GM23338 (cell line): ENCODE results near the gene PYM1. TPM values are rescaled to one million over a fixed set of nuclear protein-coding genes. Genes with fewer than 3 reads are reported as not detected.

Experiments used
- ATAC-seq: fragments of 200-7000 bp; cut with Tn5 transposase; 3 replicates; pipeline ENCODE4 v1.9.1; 2020
- DNase-seq: peaks from one replicate; pipeline ENCODE4 v3.0.0-alpha.2; 2015; ENCODE audit warnings: low spot score
- H2AFZ ChIP-seq: fragments of 200-600 bp; sonication (generic); 2 replicates; pipeline ENCODE4 v1.8.0; 2016; ENCODE audit warnings: antibody characterized with exemption, mild to moderate bottlenecking, moderate library complexity
- H3F3A ChIP-seq: fragments of 200-600 bp; sonication (generic); replicated peaks from 2 replicates; pipeline ENCODE4 v1.8.0; 2017; ENCODE audit warnings: antibody characterized with exemption, mixed run types, low read depth
- H3K27ac ChIP-seq: fragments of 200-600 bp; sonication (generic); 2 replicates; pipeline ENCODE4 v1.6.1; 2016; ENCODE audit warnings: low read depth
- H3K27me3 ChIP-seq: fragments of 200-600 bp; sonication (generic); 2 replicates; pipeline ENCODE4 v1.8.0; 2016; ENCODE audit warnings: mild to moderate bottlenecking, mixed run types, moderate library complexity; ENCODE audit not compliant: insufficient read depth
- H3K36me3 ChIP-seq: fragments of 200-600 bp; sonication (generic); 2 replicates; pipeline ENCODE4 v1.8.0; 2016; ENCODE audit warnings: mild to moderate bottlenecking; ENCODE audit not compliant: insufficient read depth
- H3K4me1 ChIP-seq: fragments of 200-600 bp; sonication (generic); 2 replicates; pipeline ENCODE4 v1.8.0; 2016; ENCODE audit warnings: mild to moderate bottlenecking, moderate library complexity; ENCODE audit not compliant: insufficient read depth
- H3K4me2 ChIP-seq: fragments of 200-600 bp; sonication (generic); 2 replicates; pipeline ENCODE4 v1.7.1; 2017; ENCODE audit warnings: mixed run types
- H3K4me3 ChIP-seq: fragments of 200-600 bp; sonication (generic); 2 replicates; pipeline ENCODE4 v1.6.1; 2016; ENCODE audit warnings: mixed run types
- H3K79me2 ChIP-seq: fragments of 200-600 bp; sonication (generic); replicated peaks from 2 replicates; pipeline ENCODE4 v1.8.0; 2017; ENCODE audit warnings: mild to moderate bottlenecking; ENCODE audit not compliant: insufficient read depth
- H3K9me2 ChIP-seq: fragments of 200-600 bp; sonication (generic); 2 replicates; pipeline ENCODE4 v1.8.0; 2017; ENCODE audit not compliant: insufficient read depth
- H4K20me1 ChIP-seq: fragments of 200-600 bp; sonication (generic); replicated peaks from 2 replicates; pipeline ENCODE4 v1.8.0; 2017; ENCODE audit warnings: mild to moderate bottlenecking; ENCODE audit not compliant: insufficient read depth
- H3K27ac Mint-ChIP-seq: 2 replicates; pipeline ENCODE4 v1.8.0; 2020; ENCODE audit warnings: inconsistent platforms, mild to moderate bottlenecking, moderate library complexity, mixed read lengths
- H3K27me3 Mint-ChIP-seq: 3 replicates; pipeline ENCODE4 v1.8.0; 2022; ENCODE audit warnings: low read depth, mild to moderate bottlenecking, moderate library complexity, mixed read lengths, inconsistent platforms; ENCODE audit not compliant: insufficient read depth, poor library complexity
- H3K36me3 Mint-ChIP-seq: 3 replicates; pipeline ENCODE4 v1.8.0; 2021; ENCODE audit warnings: low read depth, mild to moderate bottlenecking, inconsistent platforms, moderate library complexity, mixed read lengths
- H3K4me1 Mint-ChIP-seq: 3 replicates; pipeline ENCODE4 v1.8.0; 2020; ENCODE audit warnings: mild to moderate bottlenecking, inconsistent platforms, mixed read lengths
- H3K4me3 Mint-ChIP-seq: 3 replicates; pipeline ENCODE4 v1.8.0; 2021; ENCODE audit warnings: moderate library complexity, mild to moderate bottlenecking, inconsistent platforms, mixed read lengths
- H3K9me3 Mint-ChIP-seq: 3 replicates; pipeline ENCODE4 v1.8.0; 2020; ENCODE audit warnings: moderate library complexity, mild to moderate bottlenecking, inconsistent platforms, mixed read lengths
- CREB1 ChIP-seq: fragments of 250-450 bp; sonication (Bioruptor Pico); IDR thresholded peaks from 2 replicates; pipeline ENCODE4 v1.5.0; 2020; ENCODE audit warnings: low read depth, mild to moderate bottlenecking, moderate library complexity
- EZH2 ChIP-seq: fragments of 200-600 bp; sonication (generic); IDR thresholded peaks from one replicate; pipeline ENCODE4 v1.8.0; 2017; ENCODE audit warnings: antibody characterized with exemption, mild to moderate bottlenecking, low read depth; ENCODE audit not compliant: unreplicated experiment
- EZH2phosphoT487 ChIP-seq: fragments of 200-600 bp; sonication (generic); IDR thresholded peaks from one replicate; pipeline ENCODE4 v1.8.1; 2018; ENCODE audit warnings: antibody characterized with exemption; ENCODE audit not compliant: unreplicated experiment
- JUNB ChIP-seq: IDR thresholded peaks from one replicate; pipeline ENCODE4 v1.6.1; 2016; ENCODE audit warnings: antibody characterized with exemption; ENCODE audit not compliant: unreplicated experiment
- NANOG ChIP-seq: IDR thresholded peaks from 2 replicates; pipeline ENCODE4 v1.6.1; 2016; ENCODE audit warnings: antibody characterized with exemption, borderline replicate concordance
- POLR2AphosphoS5 ChIP-seq: IDR thresholded peaks from 2 replicates; pipeline ENCODE4 v1.6.1; 2016; ENCODE audit warnings: antibody characterized with exemption, low read depth
- STAT1 ChIP-seq: IDR thresholded peaks from one replicate; pipeline ENCODE4 v1.6.1; 2016; ENCODE audit warnings: antibody characterized with exemption; ENCODE audit not compliant: unreplicated experiment
- ZNF114 ChIP-seq: fragments of 250-450 bp; sonication (Bioruptor Pico); IDR thresholded peaks from 2 replicates; pipeline ENCODE4 v1.5.0; 2020; ENCODE audit warnings: mild to moderate bottlenecking, moderate library complexity
- ZNF331 ChIP-seq: fragments of 250-450 bp; sonication (Bioruptor Pico); IDR thresholded peaks from 2 replicates; pipeline ENCODE4 v1.5.0; 2020; ENCODE audit warnings: low read depth, mild to moderate bottlenecking, moderate library complexity
- polyA plus RNA-seq: library from polyadenylated mRNA; unstranded; fragments of >200 nt; fragmentation: Nextera tagmentation; extraction: Ambion mirVana; gene quantifications from 2 replicates; pipeline ENCODE4 v1.2.1, GENCODE V29; 2016
- total RNA-seq: library from RNA; depleted of rRNA; stranded (reverse); fragments of >200 nt; shearing (Covaris generic); gene quantifications from 2 replicates; pipeline ENCODE4 v1.2.3, GENCODE V29; 2014
- TF ChIP-seq, protein P1 (sequence below): IDR thresholded peaks from one replicate; pipeline ENCODE4 v1.6.1; 2018; ENCODE audit warnings: antibody characterized with exemption; ENCODE audit not compliant: unreplicated experiment
- TF ChIP-seq, protein P2 (sequence below), 2 experiments: fragments of 200-600 bp in 1 of 2; sonication (generic) in 1 of 2; conservative IDR thresholded peaks; 2 replicates each; pipeline versions ENCODE4 v1.5.1 to v1.6.1; 2016 to 2017; ENCODE audit warnings: antibody characterized with exemption in 2 of 2, low read depth in 2 of 2, mild to moderate bottlenecking in 2 of 2, moderate library complexity in 1 of 2
- TF ChIP-seq, protein P3 (sequence below): IDR thresholded peaks from 2 replicates; pipeline ENCODE4 v1.6.1; 2016; ENCODE audit warnings: antibody characterized with exemption
- TF ChIP-seq, protein P4 (sequence below): fragments of 250-450 bp; sonication (Bioruptor Pico); IDR thresholded peaks from 2 replicates; pipeline ENCODE4 v1.5.0; 2020; ENCODE audit warnings: mild to moderate bottlenecking, moderate library complexity

Gene PYM1
- total and polyA plus RNA-seq, 2 experiments from 2014 or later, result 70.2 to 150 TPM

DNA sequence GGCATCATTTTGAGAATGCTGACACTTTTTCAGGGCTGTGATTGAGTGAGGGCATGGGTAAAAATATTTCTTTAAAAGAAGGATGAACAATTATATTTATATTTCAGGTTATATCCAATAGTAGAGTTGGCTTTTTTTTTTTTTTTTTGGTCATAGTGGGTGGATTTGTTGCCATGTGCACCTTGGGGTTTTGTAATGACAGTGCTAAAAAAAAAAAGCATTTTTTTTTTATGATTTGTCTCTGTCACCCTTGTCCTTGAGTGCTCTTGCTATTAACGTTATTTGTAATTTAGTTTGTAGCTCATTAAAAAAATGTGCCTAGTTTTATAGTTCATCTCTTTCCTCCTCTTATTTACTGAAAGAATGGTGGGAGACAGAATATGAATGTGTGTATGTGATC is 44.8 kb upstream of the PYM1 start (continued):
- no peak for TF ChIP-seq ZNF331
- TF ChIP-seq NANOG, result no peak
- TF ChIP-seq JUNB, result no peak
- TF ChIP-seq EZH2phosphoT487, result no peak
- TF ChIP-seq EZH2, result no peak
- TF ChIP-seq, protein P1, sequence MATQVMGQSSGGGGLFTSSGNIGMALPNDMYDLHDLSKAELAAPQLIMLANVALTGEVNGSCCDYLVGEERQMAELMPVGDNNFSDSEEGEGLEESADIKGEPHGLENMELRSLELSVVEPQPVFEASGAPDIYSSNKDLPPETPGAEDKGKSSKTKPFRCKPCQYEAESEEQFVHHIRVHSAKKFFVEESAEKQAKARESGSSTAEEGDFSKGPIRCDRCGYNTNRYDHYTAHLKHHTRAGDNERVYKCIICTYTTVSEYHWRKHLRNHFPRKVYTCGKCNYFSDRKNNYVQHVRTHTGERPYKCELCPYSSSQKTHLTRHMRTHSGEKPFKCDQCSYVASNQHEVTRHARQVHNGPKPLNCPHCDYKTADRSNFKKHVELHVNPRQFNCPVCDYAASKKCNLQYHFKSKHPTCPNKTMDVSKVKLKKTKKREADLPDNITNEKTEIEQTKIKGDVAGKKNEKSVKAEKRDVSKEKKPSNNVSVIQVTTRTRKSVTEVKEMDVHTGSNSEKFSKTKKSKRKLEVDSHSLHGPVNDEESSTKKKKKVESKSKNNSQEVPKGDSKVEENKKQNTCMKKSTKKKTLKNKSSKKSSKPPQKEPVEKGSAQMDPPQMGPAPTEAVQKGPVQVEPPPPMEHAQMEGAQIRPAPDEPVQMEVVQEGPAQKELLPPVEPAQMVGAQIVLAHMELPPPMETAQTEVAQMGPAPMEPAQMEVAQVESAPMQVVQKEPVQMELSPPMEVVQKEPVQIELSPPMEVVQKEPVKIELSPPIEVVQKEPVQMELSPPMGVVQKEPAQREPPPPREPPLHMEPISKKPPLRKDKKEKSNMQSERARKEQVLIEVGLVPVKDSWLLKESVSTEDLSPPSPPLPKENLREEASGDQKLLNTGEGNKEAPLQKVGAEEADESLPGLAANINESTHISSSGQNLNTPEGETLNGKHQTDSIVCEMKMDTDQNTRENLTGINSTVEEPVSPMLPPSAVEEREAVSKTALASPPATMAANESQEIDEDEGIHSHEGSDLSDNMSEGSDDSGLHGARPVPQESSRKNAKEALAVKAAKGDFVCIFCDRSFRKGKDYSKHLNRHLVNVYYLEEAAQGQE, result no peak
- TF ChIP-seq ZNF114 (CRISPR knock-in tag), result no peak
- TF ChIP-seq STAT1, result no peak
- no peak for TF ChIP-seq POLR2AphosphoS5

DNA sequence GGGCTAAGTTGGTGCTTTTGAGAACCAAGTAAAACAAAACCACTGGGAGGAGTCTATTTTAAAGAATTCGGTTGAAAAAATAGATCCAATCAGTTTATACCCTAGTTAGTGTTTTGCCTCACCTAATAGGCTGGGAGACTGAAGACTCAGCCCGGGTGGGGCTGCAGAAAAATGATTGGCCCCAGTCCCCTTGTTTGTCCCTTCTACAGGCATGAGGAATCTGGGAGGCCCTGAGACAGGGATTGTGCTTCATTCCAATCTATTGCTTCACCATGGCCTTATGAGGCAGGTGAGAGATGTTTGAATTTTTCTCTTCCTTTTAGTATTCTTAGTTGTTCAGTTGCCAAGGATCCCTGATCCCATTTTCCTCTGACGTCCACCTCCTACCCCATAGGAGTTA is 44.3 kb upstream of the PYM1 start:
- Histone ChIP-seq H3K27me3 (no peaks in the 10 kb centered on the region), H2AFZ (no peak overlapping the region), H3K4me2 (peak overlapping the region; percentile 69; the same call in 1 of the 2 replicates)
- TF ChIP-seq EZH2phosphoT487 (no peak), JUNB (no peak), STAT1 (no peak), ZNF331 (no peak), ZNF114 (CRISPR knock-in tag) (no peak), CREB1 (CRISPR knock-in tag) (no peak)
- TF ChIP-seq, protein P2, sequence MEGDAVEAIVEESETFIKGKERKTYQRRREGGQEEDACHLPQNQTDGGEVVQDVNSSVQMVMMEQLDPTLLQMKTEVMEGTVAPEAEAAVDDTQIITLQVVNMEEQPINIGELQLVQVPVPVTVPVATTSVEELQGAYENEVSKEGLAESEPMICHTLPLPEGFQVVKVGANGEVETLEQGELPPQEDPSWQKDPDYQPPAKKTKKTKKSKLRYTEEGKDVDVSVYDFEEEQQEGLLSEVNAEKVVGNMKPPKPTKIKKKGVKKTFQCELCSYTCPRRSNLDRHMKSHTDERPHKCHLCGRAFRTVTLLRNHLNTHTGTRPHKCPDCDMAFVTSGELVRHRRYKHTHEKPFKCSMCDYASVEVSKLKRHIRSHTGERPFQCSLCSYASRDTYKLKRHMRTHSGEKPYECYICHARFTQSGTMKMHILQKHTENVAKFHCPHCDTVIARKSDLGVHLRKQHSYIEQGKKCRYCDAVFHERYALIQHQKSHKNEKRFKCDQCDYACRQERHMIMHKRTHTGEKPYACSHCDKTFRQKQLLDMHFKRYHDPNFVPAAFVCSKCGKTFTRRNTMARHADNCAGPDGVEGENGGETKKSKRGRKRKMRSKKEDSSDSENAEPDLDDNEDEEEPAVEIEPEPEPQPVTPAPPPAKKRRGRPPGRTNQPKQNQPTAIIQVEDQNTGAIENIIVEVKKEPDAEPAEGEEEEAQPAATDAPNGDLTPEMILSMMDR (conservative IDR thresholded peaks at IDR 0.05; ENCODE audit: low read depth in 2 of 2), result no peak
- TF ChIP-seq, protein P3, sequence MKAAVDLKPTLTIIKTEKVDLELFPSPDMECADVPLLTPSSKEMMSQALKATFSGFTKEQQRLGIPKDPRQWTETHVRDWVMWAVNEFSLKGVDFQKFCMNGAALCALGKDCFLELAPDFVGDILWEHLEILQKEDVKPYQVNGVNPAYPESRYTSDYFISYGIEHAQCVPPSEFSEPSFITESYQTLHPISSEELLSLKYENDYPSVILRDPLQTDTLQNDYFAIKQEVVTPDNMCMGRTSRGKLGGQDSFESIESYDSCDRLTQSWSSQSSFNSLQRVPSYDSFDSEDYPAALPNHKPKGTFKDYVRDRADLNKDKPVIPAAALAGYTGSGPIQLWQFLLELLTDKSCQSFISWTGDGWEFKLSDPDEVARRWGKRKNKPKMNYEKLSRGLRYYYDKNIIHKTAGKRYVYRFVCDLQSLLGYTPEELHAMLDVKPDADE, result no peak
- TF ChIP-seq, protein P4, sequence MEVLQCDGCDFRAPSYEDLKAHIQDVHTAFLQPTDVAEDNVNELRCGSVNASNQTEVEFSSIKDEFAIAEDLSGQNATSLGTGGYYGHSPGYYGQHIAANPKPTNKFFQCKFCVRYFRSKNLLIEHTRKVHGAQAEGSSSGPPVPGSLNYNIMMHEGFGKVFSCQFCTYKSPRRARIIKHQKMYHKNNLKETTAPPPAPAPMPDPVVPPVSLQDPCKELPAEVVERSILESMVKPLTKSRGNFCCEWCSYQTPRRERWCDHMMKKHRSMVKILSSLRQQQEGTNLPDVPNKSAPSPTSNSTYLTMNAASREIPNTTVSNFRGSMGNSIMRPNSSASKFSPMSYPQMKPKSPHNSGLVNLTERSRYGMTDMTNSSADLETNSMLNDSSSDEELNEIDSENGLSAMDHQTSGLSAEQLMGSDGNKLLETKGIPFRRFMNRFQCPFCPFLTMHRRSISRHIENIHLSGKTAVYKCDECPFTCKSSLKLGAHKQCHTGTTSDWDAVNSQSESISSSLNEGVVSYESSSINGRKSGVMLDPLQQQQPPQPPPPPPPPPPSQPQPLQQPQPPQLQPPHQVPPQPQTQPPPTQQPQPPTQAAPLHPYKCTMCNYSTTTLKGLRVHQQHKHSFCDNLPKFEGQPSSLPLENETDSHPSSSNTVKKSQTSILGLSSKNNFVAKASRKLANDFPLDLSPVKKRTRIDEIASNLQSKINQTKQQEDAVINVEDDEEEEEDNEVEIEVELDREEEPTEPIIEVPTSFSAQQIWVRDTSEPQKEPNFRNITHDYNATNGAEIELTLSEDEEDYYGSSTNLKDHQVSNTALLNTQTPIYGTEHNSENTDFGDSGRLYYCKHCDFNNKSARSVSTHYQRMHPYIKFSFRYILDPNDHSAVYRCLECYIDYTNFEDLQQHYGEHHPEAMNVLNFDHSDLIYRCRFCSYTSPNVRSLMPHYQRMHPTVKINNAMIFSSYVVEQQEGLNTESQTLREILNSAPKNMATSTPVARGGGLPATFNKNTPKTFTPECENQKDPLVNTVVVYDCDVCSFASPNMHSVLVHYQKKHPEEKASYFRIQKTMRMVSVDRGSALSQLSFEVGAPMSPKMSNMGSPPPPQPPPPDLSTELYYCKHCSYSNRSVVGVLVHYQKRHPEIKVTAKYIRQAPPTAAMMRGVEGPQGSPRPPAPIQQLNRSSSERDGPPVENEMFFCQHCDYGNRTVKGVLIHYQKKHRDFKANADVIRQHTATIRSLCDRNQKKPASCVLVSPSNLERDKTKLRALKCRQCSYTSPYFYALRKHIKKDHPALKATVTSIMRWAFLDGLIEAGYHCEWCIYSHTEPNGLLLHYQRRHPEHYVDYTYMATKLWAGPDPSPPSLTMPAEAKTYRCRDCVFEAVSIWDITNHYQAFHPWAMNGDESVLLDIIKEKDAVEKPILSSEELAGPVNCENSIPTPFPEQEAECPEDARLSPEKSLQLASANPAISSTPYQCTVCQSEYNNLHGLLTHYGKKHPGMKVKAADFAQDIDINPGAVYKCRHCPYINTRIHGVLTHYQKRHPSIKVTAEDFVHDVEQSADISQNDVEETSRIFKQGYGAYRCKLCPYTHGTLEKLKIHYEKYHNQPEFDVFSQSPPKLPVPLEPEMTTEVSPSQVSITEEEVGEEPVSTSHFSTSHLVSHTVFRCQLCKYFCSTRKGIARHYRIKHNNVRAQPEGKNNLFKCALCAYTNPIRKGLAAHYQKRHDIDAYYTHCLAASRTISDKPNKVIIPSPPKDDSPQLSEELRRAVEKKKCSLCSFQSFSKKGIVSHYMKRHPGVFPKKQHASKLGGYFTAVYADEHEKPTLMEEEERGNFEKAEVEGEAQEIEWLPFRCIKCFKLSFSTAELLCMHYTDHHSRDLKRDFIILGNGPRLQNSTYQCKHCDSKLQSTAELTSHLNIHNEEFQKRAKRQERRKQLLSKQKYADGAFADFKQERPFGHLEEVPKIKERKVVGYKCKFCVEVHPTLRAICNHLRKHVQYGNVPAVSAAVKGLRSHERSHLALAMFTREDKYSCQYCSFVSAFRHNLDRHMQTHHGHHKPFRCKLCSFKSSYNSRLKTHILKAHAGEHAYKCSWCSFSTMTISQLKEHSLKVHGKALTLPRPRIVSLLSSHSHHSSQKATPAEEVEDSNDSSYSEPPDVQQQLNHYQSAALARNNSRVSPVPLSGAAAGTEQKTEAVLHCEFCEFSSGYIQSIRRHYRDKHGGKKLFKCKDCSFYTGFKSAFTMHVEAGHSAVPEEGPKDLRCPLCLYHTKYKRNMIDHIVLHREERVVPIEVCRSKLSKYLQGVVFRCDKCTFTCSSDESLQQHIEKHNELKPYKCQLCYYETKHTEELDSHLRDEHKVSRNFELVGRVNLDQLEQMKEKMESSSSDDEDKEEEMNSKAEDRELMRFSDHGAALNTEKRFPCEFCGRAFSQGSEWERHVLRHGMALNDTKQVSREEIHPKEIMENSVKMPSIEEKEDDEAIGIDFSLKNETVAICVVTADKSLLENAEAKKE (CRISPR knock-in tag), result no peak

More for the DNA sequence above, 44.3 kb upstream of the PYM1 start:
- DNase-seq, result peak; percentile 46
- peak overlapping the region; percentile 82 for H3K27ac ChIP-seq
- peaks cover 10% of the 10 kb centered on the region; the same call in 1 of the 2 replicates for H4K20me1 ChIP-seq
- H3K4me1 Mint-ChIP-seq, result peaks cover 17% of the 10 kb centered on the region
- no peak overlapping the region for H3K4me3 ChIP-seq
- 0 out of 2 replicates have a peak, but pooled peaks cover 9% of the 10 kb centered on the region for H3K36me3 ChIP-seq
- no peak for ATAC-seq
- H3F3A ChIP-seq, result no peaks in the 10 kb centered on the region; the same call in 1 of the 2 replicates
- peaks cover 45% of the 10 kb centered on the region for H3K79me2 ChIP-seq
- peak overlapping the region; percentile 47; the same call in 1 of the 2 replicates for H3K27ac Mint-ChIP-seq
- H3K9me3 Mint-ChIP-seq, result no peaks in the 10 kb centered on the region
- H3K36me3 Mint-ChIP-seq, result peaks cover 33% of the 10 kb centered on the region
- peaks cover 4% of the 10 kb centered on the region for H3K27me3 Mint-ChIP-seq
- no peak overlapping the region for H3K4me3 Mint-ChIP-seq
- H3K9me2 ChIP-seq, result no peaks in the 10 kb centered on the region
- H3K4me1 ChIP-seq, result peaks cover 13% of the 10 kb centered on the region
